ENCODE results near the gene RPL36A. TPM values are rescaled to one million over a fixed set of nuclear protein-coding genes. Genes with fewer than 3 reads are reported as not detected.

Gene RPL36A
- total and polyA plus RNA-seq, 9 of the 15 experiments (the other 6 are each of a cell fraction or from before 2014, with no cell fraction given), result 412 to 4,539 (median 3,209) TPM

- Histone ChIP-seq H3K4me1 (replicated peaks in 1 of 2; ENCODE audit: control insufficient read depth in 2 of 2, insufficient read depth in 2 of 2, low read length in 2 of 2) (no peaks in the 10 kb centered on the region; a peak in 1 of 5 replicates), H3K9me3 (replicated peaks; ENCODE audit: control insufficient read depth, insufficient read depth, low read depth, low read length) (no peaks in the 10 kb centered on the region), H4K20me1 (replicated peaks; ENCODE audit: control insufficient read depth, insufficient read depth, low read length) (peaks cover 5% of the 10 kb centered on the region; the same call in 1 of the 2 replicates), H3K9me1 (ENCODE audit: control insufficient read depth, insufficient read depth, low read length) (no peaks in the 10 kb centered on the region), H3K4me3 (no peak overlapping the region), H3K79me2 (ENCODE audit: control insufficient read depth, insufficient read depth, low read length) (peaks cover 8% of the 10 kb centered on the region), H3K27me3 (ENCODE audit: control insufficient read depth in 2 of 2, insufficient read depth in 2 of 2, low read length in 2 of 2) (no peaks in the 10 kb centered on the region), H3K9ac (ENCODE audit: insufficient read depth in 1 of 2, low read depth in 2 of 2, low read length in 2 of 2) (no peak overlapping the region), H3K27ac (ENCODE audit: extremely low read depth, low read depth, low read length) (no peak overlapping the region), H3K4me2 (ENCODE audit: insufficient read depth, low read length) (no peak overlapping the region), H2AFZ (ENCODE audit: low read depth, low read length) (no peak overlapping the region), H3K36me3 (ENCODE audit: control insufficient read depth, insufficient read depth, low read length) (peaks cover 63% of the 10 kb centered on the region)
- DNase-seq (ENCODE audit: extremely low read depth in 1 of 4, low spot score in 3 of 4) (no peak), FAIRE-seq (no peak), ATAC-seq (no peak)
- TF ChIP-seq STAT5B (CRISPR knock-in tag; IDR thresholded peaks at IDR 0.05) (no peak), STAG1 (CRISPR knock-in tag; IDR thresholded peaks at IDR 0.05; ENCODE audit: borderline replicate concordance) (no peak), RBM25 (IDR thresholded peaks at IDR 0.05; ENCODE audit: low read depth, low read length, severe bottlenecking) (peak; percentile 21), CSDE1 (IDR thresholded peaks at IDR 0.05) (no peak), ZNF274 (IDR thresholded peaks at IDR 0.05; ENCODE audit: borderline replicate concordance, low read depth, low read length) (no peak), ILK (tag; IDR thresholded peaks at IDR 0.05; ENCODE audit: borderline replicate concordance, low read depth) (no peak), SRSF1 (IDR thresholded peaks at IDR 0.05; ENCODE audit: low read depth, low read length) (no peak)
- TF ChIP-seq, protein P1, sequence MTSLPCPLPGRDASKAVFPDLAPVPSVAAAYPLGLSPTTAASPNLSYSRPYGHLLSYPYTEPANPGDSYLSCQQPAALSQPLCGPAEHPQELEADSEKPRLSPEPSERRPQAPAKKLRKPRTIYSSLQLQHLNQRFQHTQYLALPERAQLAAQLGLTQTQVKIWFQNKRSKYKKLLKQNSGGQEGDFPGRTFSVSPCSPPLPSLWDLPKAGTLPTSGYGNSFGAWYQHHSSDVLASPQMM (CRISPR knock-in tag; IDR thresholded peaks at IDR 0.05), result no peak
- 82% methylated on average over 4 of the region's 4 CpGs for WGBS (ENCODE audit: insufficient coverage, low coverage, missing lambda C conversion rate)
- intact Hi-C loops (cut with micrococcal nuclease) (no loop called here), in situ Hi-C loops (cut with MboI) (no loop called here)
- no TSS peak for BruUV-seq (replicated peaks)
- ChIA-PET POLR2A (interaction anchor here (1.3 kb wide), 1 partner anchor 9 kb away, joined by 12 read pairs; the partner anchor contains the start of gene RPL36A), CTCF (ENCODE audit: low intra/inter-chr PET ratio) (no interaction called here)
These were observed 9.0 kb downstream of the RPL36A start for GRCh38 chrX:101399825-101400224.

Measured in K562 (cell line).